Hippocampal formation (tissue), 2 donors: ENCODE measurements around the gene CTH.
"Not testable (repeated sequence)": the region's sequence is repeated elsewhere in the genome, so short reads cannot be mapped to it uniquely, and the experiment has no call there.

Source experiments
- DNase-seq, 2 donors: peaks; one replicate each; lab custom pipeline; 2025; lab: John Stamatoyannopoulos, UW

The CTH gene

GRCh38 chr1:70455291-70455690 lies 44.2 kb downstream of the CTH start:
- DNase-seq = no peak

DNA sequence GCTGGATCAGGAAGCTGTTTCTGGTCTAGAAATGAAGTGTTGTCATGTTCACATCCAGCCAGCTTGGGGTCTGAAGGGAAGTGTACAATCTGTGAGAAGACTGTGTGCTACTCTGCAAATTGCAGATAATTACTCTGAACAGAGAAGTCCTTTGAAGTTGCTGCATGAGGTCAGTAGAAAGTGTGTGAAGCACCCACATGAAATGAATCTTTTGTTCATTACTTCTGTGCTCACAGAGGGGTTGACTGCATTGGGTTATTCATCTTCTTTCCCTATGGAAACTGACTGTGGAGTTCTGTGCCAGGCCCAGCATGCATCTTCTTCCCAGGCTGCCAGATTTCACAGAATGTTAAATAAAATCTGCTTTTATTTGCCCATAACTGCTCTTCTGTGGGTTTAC lies 47.1 kb downstream of the CTH start:
- DNase-seq = peak; percentile 8 to 81

DNA sequence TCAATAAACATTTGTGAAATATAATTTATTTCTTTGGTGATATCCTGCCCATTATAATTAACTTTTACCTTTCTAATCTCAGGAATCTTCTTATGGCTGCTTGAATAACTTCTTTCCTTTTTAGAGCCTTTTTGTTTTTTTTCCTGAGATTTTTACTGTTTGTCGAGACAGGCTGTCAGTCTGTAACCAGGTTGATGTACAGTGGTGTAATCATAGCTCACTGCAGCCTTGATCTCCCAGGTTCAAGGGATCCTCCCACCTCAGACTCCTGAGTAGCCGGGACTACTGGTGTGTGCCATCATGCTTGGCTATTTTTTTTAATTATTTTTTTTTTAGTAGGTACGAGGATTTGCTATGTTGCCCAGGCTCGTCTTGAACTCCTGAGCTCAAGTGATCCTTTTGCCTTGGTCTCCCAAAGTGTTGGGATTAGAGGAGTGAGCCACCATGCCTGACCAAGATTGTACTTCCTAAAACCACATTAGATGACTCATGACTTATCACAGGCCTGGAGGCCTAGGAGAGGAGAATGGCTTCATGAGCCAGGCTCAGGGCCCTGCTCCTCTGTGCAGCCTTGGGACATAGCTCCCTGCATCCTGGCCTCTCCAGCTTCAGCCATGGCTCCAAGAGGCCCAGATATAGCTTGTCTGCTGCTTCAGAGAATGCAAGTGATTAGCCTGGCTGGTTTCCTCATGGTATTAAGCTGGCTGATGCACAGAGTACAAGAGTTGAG lies 48.6 kb downstream of the CTH start:
- DNase-seq = no peak

GRCh38 chr1:70460740-70461713 lies 50.0 kb downstream of the CTH start:
- not testable (repeated sequence) for DNase-seq

GRCh38 chr1:70462611-70463010 lies 51.5 kb downstream of the CTH start:
- no peak for DNase-seq

DNA sequence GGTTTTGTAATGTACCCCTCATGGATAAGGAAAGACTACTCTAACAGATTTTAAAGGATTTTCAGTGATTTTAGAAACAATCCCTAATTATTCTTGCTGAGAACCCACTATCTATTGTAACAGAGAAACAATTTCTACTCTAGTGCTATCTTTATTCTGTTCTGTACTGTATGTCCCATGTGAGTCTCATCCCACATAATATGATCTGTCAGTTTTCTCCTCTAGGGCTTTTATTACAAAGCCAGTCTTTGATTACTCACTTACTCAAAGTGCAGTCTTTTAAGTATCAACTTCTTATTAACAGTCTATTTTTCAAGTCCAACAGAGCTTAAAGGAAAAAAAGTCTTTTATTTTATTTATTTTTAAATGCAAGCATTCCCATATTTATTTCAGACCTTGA lies 54.8 kb downstream of the CTH start:
- no peak for DNase-seq

DNA sequence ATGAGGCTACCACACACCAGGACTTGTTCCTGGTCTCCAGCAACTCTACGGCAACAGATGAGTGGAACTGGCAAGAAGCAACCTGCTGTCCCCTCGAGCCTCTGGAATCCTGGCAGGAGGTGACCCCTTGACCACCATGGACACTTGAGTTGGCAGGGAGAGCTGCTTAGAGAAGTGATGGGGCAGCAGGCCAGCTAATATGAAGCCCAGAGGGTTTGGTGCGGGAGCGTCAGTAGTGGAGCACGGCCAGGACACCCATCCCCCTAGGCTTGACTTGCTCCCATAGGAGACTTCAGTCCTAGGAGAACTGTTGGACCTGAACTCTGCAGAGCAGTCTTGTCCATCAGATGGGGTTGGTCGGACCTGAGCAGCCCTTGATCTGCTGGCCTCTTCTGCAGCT lies 56.5 kb downstream of the CTH start:
- DNase-seq = no peak

DNA sequence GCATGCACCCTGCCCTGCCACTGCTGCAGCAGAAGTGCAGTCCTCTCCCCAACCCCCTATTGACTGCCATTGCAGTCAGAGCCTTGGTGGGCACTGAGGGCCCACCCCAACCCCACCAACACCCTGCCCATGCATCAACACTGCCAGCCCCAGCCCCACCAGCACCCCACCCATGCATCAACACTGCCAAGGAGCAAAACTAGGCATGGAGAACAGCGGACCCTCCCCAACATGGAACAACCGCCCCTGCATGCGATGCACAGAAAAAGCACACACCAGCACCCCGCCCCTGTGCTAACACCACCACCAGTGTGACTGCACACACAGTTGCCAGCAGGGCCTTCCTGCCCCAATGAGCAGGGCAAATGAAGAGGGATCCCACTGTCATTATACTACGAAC lies 57.1 kb downstream of the CTH start:
- DNase-seq = no peak

GRCh38 chr1:70469184-70469583 lies 58.1 kb downstream of the CTH start:
- not testable (repeated sequence) for DNase-seq

DNA sequence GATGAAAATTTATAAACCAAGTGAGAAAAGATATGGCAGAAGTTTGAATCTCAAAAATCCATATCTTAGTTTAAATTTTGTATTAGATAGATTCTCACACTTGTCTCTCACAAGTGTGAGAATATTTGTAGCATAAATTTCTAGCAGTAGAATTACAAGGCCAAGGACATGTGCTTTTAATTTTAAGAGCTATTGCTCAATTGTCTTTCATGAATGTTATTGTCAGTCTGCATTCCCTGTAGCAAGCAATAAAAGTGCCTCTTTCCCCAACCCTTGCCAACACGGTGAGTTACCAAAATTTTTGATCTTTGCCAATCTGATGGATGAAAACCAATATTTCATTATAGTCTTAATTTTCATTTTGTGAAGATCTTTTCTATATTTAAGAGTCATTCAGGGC lies 64.0 kb downstream of the CTH start:
- no peak for DNase-seq

GRCh38 chr1:70477090-70477489 lies 66.0 kb downstream of the CTH start:
- no peak for DNase-seq

GRCh38 chr1:70477905-70478304 lies 66.8 kb downstream of the CTH start:
- DNase-seq = not testable (repeated sequence)

DNA sequence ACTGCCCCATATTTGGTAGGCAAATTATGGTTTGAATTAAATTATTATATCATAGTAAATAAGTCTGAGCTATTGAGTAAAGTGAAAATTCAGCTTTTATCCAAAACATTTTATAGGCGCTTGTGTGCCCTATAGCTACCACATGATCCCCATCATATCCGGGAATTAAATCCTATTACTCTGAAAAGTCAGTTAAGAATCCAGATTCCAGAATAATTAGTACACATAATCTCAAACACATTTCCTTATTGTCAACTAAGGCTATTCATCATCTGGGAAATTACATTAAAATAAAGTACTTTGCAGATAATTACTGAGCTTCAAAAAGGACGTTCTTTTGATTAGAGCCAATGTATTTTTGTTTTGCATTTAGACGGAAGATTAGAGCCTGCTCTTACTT lies 72.3 kb downstream of the CTH start:
- DNase-seq = no peak

DNA sequence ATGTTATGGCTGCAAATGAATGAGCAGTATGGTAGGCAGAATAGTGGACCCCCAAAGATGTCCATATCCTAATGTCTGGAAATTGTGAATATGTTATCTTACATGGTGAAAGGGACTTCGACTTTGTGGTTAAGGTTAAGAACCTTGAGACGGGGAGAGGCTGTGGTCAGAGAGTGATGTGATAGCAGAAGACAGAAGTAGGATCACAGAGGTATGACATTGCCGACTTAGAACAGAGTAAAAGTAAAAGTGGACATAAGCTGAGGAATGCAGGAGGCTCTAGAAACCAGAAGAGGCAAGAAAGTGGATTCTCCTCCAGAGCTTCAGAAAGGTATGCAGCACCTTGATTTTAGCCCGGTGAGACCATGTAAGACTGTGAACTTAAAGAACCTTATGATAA lies 74.6 kb downstream of the CTH start:
- no peak for DNase-seq

GRCh38 chr1:70486676-70487458 lies 75.8 kb downstream of the CTH start:
- DNase-seq = no peak

DNA sequence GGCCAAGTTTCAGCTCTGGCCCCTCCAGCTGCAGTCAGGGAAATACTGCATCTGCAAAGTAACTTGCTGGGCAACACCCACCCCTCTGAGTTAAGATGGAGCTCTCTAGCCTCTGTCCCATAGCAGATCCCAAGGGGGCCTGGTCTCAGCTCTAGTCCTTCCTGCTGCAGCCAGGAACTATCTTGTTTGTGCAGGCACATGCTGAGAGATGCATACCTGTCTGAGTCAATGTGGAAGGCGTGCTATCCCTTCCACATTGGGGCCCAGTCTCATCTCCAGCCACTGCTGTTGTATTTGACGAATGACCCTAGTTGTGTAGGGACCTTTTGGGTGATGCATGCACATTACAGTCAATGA lies 76.4 kb downstream of the CTH start:
- no peak for DNase-seq

- peak in 1 of 2 donors; percentile 13 for DNase-seq
These were observed 77.0 kb downstream of the CTH start for GRCh38 chr1:70487910-70488665.
